NCI-H460 (cell line): ENCODE data around the gene IGFBP4. TPM values are rescaled to one million over a fixed set of nuclear protein-coding genes. Genes with fewer than 3 reads are reported as not detected.

Experiments used
- total RNA-seq: library from RNA; depleted of rRNA; stranded (reverse); fragments of >200 nt; shearing (Covaris generic); gene quantifications from 2 replicates; pipeline ENCODE4 v1.2.3, GENCODE V29; 2014; rRNA removed

The IGFBP4 gene
- total RNA-seq, 1 experiment from 2014 or later: 7.2 TPM

Other genes starting within 250 kb of the IGFBP4 start
- 12.7 and 14.2 TPM in 2 replicates for gene WIPF2, start 224.1 kb upstream of the IGFBP4 start, total RNA-seq
- 17.3 and 17.6 TPM in 2 replicates for gene CDC6, start 155.6 kb upstream of the IGFBP4 start, total RNA-seq
- 10.6 and 12.1 TPM in 2 replicates for gene RARA, start 134.3 kb upstream of the IGFBP4 start, total RNA-seq
- not detected in 2 replicates for gene GJD3, start 78.7 kb upstream of the IGFBP4 start, total RNA-seq
- 272 and 315 TPM in 2 replicates for gene TOP2A, start 25.6 kb upstream of the IGFBP4 start, total RNA-seq
- gene TNS4, start 58.2 kb downstream of the IGFBP4 start, total RNA-seq: 0.10 and 0.32 TPM in 2 replicates
- gene CCR7, start 122.0 kb downstream of the IGFBP4 start, total RNA-seq: not detected in 2 replicates
- gene SMARCE1, start 204.4 kb downstream of the IGFBP4 start, total RNA-seq: 101 and 107 TPM in 2 replicates
- gene KRT222, start 221.7 kb downstream of the IGFBP4 start, total RNA-seq: not detected in 2 replicates